Hematopoietic multipotent progenitor cell treated with erythropoietin and hydrocortisone succinate and interleukin-3 and kit ligand, for 15 days (in vitro differentiated cells): ENCODE measurements around the gene KISS1R.

Source experiments
- DNase-seq: peaks from one replicate; pipeline ENCODE4 v3.0.0-alpha.2; 2015; ENCODE audit warnings: low spot score

KISS1R gene

DNA sequence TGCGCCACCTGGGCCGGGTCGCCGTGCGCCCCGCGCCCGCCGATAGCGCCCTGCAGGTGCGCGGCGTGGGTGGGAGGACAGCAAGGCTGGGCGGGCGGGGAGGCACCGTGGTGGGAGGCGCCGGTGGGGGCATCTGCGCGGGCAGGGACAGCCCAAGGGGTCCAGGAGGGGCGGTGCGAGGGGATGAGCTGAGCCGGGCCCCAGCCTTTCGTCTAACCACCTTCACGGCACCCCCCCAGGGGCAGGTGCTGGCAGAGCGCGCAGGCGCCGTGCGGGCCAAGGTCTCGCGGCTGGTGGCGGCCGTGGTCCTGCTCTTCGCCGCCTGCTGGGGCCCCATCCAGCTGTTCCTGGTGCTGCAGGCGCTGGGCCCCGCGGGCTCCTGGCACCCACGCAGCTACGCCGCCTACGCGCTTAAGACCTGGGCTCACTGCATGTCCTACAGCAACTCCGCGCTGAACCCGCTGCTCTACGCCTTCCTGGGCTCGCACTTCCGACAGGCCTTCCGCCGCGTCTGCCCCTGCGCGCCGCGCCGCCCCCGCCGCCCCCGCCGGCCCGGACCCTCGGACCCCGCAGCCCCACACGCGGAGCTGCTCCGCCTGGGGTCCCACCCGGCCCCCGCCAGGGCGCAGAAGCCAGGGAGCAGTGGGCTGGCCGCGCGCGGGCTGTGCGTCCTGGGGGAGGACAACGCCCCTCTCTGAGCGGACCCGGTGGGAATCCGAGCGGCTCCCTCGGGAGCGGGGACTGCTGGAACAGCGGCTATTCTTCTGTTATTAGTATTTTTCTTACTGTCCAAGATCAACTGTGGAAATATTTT is 3.1 kb downstream of the KISS1R start:
- no peak for DNase-seq

DNA sequence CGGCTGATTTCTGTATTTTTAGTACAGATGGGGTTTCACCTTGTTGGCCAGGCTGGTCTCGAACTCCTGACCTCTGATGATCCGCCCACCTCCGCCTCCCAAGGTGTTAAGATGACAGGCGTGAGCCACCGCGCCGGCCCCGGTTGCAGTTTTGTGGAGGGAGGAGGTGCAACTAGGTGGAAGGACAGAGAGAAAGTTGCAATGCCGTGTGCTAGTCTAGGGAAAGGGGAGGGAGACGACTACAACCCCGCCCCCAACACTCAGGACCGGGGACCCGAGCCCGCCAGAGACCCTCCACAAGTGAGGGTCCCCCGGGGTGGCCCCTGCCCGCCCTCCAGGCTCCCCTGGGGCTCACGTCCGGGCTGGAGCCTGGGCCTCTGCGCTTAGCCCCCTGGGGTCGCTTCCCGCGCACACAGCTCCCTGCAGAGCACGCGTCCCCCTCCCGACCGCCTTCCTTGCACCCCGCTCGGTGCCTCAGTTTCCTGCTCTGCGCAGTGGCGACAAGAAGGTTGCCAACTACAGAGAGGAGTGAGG is 7.5 kb downstream of the KISS1R start:
- no peak for DNase-seq

DNA sequence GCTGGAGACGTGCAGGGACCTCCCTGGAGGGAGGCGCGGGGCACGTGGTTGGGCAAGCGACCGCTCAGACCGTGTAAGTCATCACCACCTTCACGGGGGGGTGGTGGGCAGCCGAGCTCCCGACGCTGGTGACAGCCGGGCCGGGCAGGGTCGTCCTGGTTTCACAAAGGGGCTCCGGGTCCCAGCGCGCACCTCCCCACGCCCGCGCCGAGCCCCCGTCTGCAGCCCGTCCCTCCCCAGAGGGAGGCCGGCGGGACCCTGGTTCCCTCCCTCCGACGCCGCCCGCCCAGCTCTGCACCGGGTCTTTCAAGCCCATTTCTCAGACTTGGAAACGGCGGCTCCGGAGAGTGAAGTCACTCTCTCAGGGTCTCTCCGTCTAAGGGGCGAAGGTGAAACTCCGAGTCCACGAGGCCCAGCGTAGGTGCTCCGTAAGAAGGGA is 8.0 kb downstream of the KISS1R start:
- no peak for DNase-seq

DNA sequence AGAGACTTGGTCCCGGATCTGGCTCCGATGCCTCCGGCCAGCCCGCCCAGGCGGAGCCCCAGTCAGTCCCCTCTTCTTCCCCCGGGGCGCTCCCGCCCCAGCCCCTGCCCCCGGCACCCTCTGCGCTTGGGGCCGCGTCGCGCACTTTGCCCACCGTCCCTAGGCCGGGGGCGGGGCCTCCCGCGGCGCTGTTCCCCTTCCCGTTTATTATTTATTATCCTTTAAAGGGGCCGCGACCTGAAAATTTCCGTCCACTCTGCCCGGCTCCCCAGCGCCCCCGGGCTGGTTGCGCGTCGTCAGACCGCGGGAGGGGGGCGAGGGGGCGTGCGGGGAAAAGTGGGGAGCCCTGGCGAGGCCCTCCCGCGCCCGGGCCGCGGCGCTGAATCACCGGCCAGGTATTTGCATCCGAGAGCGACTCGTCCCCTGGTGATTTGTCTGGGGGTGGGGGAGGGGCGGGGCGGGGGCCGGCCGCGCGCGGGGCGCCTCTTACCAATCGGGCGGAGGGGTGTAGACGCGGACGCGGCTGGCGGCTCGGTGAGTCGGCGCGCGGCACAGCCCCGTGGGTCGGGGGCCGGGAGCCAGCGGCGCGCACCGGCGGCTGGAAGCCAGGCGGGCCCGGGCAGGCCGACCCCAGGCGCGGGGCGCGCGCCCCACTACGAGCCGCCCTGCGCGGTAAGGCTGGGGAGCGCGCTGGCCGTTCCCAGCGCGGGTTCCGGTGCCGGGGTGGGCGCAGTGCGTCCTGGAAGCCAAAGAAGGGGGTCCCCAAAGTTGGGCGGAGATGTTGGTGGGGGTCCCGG is 8.6 kb downstream of the KISS1R start, which contains the start of gene ARID3A:
Gene ARID3A (plus strand): TSS at position 510 of the 797 bp plus-strand sequence. CDS start 3,494 bp downstream, outside the sequence.
- DNase-seq, result peak; percentile 66

DNA sequence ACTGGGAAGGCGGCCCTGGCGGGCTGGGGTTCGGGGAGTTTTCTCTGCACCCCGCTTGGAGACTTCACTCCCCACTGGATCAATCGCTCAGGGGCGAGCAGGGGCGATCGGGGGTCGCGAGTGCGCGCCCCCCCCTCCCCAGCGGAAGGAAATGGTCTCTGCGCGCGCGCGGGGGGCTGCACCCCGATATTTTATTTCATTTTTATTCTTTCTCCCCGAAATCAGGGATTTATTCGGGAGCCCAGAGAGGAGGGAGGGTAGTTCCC is 9.1 kb downstream of the KISS1R start:
- DNase-seq, result no peak

DNA sequence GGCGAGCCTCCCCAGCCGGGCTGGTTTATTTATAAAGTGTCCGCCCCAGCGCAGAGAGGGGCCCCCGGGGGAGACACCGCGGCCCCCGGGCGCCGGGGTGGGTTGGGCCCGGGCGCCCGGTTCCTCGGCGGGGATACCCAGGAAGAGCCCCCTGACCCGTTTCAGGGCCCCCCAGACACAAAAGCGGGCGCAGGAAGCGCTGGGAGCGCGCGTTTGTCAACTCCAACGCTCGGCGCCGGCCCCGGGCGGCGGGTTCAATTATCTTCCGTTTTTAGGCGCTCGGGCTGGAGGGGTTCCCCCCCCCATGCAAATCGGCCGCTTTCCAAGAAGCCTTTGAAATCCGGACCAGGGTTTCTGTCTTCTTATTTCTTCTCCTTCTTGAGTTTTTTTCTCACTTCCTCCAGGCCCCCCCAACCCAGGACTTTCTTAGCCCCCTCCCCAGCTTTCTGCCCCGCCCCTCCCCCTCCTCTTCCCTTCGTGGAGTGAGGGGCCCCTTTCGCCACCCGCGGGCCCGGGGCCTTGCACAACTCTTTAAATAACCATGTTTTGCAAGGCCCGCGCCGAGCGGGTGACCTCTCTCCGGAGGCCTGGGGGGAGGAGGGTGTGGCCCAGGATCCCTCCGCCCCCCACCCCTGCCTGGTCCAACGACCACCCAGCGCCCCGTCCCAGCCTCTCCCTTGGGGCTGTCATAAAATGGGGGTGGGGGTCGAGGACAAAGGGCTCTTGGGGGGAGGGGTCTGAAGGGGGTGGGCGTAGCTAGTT is 9.6 kb downstream of the KISS1R start:
- no peak for DNase-seq

DNA sequence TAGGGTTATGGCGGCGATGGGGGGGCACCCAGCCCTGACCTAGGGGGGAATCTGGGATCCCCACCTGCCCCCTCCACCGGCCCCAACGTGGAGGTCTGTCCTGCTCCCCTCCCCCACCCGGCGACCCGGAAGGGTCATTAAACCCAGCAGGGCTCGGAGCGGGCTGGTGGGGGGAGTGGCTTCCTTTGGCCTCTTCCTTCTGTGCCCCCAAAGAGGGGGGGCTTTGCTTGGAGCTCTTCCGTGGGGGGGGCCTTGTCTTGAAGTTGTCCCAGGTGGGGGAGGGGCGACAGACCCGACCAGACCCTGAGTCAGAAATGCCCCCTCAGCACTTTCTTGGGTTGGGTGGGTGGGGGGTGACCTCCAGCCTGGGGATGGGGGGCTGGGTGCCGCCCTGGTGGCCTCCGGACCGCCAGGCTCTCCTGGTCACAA is 10.2 kb downstream of the KISS1R start:
- no peak for DNase-seq

DNA sequence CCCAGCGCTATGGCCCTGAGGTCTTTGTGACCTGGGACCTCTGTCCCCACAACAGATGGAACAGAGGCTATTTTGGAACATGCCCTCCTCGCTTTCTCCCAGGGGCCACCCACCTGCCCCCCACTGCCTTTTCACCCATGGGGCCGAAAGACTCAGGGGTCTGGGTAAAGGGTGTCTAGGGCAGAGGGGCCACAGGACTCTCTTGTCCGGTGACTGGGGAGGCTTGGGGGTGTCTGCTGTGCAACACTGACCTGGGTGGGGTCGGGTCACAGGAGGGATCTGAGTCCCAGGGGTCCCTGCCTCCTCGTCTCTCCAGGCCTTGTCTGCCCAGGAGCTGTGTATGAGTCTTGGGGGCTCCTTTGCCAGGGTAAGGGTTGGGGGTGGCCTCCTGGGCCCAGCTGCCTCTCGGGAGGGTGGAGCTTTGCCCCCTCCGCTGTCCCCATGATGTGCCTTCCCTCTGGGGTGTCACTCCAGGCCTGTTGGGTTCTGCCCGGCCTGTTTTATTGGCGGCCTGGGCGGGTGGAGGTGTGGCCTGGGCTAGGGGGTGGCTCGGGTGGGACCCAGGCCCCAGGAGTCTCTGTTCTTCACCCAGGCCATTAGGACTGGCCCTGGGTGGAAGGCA is 10.8 kb downstream of the KISS1R start:
- DNase-seq, result no peak

DNA sequence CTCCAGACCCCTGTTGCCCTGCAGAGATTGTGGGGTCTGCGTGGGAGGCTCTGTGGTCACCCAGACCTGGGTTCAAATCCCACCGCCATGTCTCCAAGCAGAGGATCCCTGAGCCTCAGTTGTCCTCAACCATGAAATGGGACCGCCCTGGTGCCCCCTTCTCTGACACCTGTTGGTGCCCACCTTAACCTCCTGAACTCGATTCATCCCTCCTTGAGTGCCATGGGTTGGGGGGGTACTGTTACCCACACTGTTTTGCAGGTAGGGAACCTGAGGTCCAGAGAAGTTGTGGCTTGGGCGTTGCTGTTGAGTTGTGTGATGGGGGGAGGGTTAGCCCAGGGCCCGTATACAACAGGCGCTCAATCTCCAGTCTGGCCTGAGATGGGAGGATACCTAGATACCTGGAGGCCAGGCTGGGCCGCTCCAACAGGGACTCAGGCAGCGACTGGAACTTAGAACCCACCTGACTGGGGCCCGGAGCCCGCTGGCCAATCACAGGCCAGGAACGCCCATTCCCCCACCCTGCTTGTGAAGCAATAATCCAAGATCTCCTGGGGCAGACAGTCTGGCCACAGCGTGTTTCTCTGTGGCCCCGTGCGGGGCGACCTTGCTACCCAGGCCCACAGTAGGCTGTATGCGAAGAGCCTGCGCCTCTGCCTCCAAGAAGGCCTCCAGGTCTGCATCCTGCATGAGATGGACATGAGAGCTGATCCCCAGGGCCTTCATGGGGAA is 11.5 kb downstream of the KISS1R start:
- no peak for DNase-seq

DNA sequence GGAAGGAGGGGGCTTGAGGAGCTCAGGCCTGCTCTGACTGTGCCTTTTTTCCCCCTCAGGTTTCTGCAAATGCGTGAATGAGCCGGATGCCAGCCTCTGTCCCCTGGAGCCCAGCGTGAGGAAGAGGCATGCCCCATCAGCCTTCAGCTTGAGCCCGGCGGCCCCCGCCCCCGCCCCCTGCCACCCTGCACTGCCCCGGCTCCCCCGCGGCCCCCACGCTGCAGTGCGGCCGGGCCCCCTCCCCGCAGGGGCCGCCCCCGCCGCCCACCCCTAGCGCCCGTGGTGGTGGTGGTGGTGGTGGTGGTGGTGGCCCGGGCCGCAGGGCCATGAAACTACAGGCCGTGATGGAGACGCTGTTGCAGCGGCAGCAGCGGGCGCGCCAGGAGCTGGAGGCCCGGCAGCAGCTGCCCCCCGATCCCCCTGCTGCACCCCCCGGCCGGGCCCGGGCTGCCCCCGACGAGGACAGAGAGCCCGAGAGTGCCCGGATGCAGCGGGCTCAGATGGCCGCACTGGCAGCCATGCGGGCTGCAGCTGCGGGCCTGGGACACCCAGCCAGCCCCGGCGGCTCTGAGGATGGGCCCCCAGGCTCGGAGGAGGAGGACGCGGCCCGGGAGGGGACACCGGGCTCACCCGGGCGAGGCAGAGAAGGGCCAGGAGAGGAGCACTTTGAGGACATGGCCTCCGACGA is 12.2 kb downstream of the KISS1R start:
- no peak for DNase-seq

DNA sequence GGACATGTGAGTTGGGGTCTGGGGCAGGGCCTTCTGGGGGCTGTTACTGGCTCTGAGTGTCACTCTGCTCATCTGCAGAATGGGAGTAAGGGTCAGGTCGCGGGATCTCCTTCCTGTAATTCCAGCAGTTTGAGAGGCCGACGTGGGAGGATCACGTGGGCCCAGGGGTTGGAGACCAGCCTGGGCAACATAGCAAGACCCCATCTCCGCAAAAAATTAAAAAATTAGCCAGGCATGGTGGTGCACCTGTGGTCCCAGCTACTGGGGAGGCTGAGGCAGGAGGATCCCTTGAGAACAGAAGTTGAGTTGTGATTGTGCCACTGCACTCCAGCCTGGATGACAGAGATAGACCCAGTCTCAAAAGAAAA is 12.7 kb downstream of the KISS1R start:
- no peak for DNase-seq

DNA sequence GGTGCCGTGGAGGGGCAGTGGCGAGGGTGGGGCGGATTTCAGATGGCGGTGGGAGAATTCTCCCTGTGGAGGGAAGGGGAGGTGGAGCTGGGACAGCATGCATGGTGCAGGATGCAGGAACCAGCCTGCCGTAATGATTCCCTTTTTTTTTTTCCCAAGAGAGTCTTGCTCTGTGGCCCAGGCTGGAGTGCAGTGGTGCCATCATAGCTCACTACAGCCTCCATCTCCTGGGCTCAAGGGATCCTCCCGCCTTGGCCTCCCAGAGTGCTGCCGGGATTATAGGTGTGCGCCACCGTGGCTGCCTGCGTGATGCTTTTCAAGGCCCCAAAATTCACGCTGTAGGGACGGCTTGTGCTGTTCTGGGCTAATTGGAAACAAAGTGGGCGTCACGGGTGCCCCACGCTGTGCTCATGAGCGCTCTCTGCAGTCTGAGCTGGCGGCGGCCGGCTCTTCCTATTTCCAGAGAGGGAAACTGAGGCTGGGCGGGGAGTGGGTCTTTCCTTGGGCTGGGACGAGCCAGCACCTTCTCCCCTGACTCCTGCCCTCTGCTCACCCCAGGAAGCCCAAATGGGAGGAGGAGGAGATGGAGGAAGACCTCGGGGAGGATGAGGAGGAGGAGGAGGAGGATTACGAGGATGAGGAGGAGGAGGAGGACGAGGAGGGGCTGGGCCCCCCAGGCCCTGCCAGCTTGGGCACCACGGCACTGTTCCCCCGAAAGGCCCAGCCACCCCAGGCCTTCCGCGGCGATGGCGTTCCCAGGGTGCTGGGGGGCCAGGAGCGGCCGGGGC is 14.9 kb downstream of the KISS1R start:
- no peak for DNase-seq

DNA sequence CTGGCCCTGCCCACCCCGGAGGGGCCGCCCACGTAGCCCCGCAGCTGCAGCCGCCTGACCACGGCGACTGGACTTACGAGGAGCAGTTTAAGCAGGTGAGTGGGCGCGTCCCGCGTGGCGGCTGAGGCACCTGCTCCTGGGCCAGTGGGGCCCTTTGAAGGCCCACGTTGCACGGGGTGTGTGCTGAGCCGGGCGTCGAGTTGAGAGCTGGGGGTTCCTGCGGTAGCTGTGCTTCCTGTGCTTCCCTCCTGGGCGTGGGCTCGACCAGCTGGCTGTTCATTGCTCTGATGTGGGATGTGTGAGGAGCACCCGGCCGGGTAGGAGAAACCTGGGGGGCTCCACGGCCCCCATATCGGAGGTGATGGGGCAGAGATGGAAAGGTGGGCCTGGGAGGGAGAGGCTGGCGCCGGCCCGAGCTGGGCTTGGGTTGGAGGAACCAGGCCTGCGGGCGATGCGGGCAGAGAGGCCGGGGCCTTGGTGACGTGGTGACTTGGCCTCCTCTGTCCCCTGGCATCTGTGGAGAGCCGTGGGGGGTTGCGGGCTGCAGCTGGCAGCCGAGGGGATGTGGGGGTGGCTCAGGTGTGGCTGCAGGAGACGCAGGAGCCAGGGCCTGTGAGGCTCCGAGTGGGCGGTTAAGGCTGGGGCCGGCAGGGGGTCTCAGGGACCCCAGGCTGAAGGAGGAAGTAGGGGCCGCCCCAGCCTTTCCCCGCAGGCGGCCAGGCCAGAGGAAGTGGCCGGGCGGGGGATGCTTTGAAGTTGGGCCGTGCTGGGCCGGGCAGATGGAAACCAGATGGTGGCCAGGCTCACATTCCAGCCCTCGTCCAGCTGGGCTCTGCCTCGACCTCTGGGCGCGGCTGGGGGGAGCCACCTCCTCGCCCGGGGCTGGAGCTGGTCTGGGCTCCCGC is 15.8 kb downstream of the KISS1R start:
- DNase-seq, result no peak

DNA sequence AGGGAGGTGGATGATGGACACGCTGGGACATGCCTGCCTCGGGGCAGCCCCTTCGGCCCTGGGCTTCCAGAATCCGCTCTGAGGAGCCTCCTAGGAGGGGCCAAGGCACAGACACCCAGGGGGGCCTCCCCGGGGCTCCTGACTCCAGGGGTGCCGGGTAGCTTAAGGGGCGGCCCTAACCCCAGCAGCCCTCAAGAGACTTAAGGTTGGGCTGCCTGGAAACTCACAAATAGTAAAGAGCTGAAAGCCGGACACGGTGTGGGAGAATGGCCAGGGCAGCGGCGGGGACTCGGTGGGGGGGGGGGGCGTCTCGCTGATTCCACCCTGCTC is 16.4 kb downstream of the KISS1R start:
- DNase-seq, result no peak

DNA sequence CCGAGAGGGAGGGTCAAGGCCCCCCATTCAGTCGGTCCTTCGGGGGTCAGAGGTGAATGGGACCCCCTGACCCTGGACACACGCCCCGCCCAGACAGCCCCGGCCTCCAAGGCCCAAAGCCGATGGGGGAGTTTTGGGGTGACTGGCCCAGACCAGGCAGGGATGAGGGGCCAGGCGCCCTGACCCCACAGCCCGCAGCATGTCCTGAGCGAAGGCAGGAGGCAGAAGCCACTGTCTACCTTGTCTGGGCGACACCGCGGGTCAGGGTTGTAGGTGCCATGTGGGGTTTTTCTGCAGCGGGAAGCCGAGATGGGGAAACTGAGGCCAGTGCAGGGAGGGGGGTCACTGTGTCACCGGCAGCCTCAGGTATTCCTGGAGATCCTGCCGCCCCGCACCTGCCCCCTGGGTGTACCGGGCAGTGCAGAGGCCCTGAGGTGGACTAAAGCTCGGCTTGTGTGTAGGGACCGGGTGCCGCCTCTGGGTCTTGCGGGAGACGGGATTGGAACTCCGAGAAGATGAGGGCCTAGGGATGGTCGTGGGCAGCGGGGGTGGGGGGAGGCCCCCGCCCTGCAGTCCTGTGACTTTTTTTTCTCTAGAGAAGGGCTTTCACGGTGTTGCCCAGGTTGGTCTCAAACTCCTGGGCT is 17.2 kb downstream of the KISS1R start:
- no peak for DNase-seq

DNA sequence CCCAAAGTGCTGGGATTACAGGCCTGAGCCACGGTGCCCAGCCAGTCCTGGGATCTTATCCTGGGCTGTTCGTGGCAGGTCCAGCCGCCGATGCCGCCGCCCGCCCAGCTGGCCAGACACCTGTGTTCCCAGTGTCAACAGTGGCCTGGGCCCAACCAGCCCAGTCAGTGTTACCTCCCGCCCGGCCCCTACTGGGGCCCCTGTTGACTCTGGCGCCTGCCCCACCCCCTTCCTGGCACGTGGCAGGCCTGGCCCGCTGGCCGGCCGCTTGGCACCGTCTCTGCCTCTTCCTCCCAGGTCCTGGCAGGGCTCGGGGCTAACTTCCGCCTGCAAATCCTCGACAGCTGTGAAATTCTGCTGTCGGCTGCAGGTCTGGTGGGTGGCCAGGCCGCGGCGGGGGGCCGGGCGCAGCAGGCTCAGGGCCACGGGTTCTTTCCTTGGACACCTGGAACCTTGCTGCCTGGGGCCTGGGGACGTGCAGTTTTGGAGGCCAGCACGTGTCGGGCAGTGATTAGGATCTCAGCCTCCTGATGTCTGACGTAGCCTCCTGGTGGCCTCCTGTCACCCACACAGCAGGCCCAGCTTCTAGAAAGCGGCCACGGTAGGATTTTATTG is 17.8 kb downstream of the KISS1R start:
- DNase-seq, result no peak

DNA sequence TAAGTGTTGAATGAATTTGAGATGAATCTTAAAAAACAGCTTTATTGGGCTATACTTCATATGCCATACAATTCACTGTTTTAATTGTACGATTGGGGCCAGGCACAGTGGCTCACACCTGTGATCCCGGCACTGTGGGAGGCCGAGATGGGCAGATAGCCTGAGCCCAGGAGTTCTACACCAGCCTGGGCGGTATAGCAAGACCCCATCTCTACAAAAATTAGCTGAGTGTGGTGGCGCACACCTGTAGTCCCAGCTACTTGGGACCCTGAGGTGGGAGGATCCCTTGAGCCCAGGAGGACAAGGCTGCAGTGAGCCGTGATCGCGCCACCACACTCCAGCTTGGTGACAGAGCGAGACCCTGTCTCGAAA is 19.0 kb downstream of the KISS1R start:
- DNase-seq, result no peak

DNA sequence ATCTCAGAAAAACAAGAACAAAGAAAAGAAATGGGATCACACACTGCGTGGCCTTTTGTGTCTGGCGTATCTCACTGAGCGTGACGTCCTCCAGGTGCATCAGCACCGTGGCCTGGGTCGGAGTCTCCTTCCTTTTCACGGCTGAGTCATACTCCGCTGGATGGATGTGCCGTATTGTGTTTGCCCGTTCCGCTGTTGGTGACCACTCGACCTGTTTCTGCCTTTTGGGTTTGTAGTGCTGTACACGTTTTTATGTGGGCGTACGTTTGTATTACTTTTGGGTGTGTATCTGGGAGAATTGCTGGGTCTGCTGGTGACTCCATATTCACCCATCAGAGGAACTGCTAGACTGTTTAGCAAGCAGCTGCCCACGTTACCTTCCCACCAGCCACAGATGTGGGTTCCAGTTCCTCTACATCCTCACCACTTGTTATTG is 20.1 kb downstream of the KISS1R start:
- DNase-seq, result no peak
